HG03520 (cell line): Measurements from ENCODE around the gene ATAD3C.
"Not testable (repeated sequence)": the region's sequence is repeated elsewhere in the genome, so short reads cannot be mapped to it uniquely, and the experiment has no call there.

Experiments used
- ATAC-seq: cut with Tn5 transposase; IDR thresholded peaks from one replicate; pipeline ENCODE4 v1.9.1; 2021; ENCODE audit warnings: mild to moderate bottlenecking, moderate library complexity; ENCODE audit not compliant: unreplicated experiment

ATAD3C gene

DNA sequence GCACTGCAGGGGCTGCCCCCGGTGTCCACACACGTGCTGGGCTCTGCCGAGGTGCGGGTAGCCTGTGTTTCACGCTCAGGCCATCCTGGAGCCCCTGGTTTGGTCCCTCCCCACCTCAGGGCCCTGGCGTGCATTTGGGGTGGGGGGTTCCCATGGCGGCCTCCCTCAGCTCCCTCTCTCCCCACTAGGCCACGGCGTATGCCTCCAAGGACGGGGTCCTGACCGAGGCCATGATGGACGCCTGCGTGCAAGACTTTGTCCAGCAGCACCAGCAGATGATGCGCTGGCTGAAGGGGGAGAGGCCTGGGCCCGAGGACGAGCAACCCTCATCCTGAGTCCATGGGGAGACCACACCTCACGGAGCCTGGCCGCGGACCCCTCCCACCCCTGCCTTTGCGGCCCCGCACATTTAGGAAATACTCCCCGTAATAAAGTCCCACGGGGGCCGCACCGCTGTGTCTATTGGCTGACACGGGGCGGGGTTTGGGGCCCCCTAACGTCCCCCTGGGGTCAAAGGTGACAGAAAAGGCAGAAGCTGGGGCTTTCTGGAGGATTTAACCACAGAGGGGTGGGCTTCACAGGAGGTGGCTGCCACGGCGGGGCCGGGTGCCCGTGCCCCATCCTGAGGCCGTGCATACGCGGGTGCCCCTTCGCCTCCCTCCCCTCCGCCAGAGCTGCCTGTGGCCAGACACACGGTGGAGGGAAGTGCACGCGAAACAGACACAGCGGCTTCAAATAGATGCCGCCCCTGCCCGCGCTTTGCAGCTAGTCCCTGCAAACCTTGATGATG, 18.9 kb downstream of the ATAD3C start:
- not testable (repeated sequence) for ATAC-seq

DNA sequence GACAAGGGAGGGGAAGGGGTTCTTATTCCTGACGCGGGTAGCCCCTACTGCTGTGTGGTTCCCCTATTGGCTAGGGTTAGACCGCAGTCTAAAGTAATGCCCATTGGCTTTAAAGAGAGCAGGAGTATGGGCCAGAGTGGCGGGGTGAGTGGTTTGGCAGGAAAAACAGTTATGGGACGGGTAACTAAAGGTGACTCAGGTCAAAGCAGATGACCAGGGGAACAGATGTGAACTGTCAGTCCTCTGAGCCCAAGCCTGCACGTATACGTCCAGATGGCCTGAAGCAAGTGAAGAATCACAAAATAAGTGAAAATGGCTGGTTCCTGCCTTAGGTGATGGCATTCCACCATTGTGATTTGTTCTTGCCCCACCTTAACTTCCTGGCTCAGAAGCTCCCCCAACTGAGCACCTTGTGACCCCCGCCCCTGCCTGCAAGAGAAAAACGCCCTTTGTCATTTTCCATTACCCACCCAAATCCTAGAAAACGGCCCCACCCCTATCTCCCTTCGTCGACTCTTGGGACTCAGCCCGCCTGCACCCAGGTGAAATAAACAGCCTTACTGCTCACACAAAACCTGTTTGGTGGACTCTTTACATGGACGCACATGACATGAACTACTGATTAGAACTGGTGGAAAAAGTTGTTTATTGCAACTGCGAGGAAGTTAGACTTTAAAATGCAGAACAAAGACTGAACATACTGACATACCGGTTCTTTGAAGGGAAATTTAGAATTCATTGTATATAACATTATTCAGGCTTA, 21.3 kb downstream of the ATAD3C start:
- ATAC-seq: no peak

DNA sequence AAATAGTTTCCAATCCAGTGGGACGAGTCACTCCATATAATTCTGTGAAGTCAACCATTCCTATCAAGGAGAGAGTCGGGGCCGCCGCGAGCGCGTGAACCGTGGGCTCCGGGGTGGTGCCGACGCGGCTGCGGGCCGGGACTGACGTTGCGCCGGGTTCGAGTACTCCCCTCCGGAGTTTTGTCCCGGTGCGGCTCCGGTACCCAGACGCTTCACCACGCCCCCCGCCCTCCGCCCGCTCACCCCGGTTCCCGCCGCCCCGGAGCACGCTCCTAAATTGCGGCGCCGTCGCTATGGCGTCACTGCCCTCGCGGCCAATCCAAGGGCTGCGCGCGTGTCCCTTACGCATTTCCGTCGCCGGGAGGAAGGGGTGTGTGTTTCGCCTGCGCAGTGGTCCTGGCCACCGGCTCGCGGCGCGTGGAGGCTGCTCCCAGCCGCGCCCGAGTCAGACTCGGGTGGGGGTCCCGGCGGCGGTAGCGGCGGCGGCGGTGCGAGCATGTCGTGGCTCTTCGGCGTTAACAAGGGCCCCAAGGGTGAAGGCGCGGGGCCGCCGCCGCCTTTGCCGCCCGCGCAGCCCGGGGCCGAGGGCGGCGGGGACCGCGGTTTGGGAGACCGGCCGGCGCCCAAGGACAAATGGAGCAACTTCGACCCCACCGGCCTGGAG, 22.0 kb downstream of the ATAD3C start, which contains the start of gene ATAD3B:
TSS of gene ATAD3B (plus strand) at position 377 of the 664 bp plus-strand sequence. CDS start at position 497, 120 bp downstream.
- ATAC-seq: peak; percentile 85

- ATAC-seq: not testable (repeated sequence)
These were observed 22.8 kb downstream of the ATAD3C start for GRCh38 chr1:1472053-1472876.

DNA sequence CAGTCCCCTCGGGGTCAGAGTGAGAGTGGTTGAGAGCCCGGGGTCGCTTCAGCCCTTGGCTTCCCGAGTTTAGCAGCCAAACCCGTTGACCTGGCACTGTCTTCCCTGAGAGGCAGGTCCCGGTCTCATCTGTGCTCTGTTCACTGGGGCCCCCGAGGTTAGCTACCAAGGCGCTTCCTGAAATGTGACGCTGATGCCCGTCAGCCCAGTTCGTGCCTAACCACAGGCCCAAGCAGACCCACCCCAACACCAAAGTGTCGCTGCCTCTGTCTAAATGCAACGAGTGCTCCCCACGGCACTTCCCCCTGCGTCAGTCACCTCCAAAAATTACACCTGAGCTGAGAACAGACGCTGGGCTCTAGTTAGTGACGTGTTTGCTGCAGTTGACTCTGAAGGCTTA, 26.5 kb downstream of the ATAD3C start:
- ATAC-seq: not testable (repeated sequence)

DNA sequence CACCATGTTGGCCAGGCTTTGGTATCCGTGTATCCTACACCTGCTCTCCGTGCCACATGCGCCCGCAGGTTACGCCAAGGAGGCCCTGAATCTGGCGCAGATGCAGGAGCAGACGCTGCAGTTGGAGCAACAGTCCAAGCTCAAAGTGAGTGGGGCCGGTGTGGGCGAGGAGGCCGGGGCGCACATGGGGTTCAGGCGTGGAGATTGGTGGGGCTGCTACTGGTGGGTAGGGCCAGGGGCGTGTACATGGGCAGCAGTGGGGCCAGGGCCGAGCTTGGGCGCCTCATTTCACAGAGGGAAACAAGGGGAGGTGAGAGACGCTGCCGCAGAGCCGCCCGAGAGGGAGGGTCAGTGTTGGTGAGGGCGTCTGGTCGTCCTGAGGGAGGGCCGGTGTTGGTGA, 27.7 kb downstream of the ATAD3C start:
- ATAC-seq: no peak

DNA sequence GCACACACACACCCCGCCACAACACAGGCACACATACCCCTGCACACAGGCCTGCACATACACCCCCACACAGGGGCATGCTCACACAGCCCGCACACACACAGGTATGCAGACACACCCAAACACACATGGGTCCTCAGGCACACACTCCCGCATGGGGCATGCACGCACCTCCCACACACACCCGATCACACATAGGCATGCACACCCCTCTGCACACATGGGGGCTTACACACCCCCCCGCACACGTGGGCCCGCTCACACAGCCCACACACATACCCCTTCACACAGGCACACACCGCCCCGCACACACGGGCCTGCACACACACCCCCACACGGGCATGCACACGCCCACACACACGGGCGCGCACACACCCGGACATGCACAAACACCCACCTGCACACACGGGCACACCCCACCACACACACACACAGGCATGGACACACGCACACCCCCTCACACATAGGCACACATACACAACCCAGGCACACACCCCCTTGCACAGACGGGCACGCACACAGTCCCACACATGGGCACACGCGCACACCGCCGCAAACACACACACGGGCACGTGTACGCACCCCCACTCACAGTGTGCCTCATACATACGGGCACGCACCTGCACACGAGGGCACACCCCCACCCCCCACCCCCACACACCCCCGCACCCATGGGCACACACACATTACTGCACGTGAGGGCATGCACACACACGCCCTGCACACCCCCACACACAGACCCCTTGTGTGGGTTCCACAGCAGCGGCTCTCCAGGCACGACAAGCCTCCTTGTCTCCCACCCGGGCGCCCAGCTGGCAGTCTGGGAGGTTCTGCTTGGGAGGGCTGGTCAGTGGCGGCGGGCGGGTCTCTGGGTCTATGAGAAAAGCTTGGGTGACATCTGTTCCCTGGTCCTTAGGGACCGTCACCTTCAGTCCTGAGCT, 30.3 kb downstream of the ATAD3C start:
- ATAC-seq: no peak

DNA sequence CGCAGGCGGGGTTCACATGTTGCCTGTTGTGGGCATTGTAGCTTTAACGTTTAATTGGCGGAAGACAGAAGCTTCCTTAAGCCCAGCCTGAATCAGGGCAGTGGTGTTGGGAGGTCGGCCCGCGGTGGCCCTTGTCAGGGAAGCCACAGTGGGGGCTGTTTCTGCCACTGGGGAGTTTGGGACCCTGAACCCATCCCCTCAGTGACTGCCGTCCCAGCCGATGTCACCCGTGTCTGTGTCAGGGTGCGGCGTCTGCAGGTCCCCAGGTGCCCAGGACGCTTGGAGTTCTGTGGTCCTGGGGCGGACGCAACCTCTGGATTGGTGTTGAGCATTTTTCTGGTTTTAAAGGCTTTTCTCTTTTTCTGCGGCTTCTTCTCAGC, 31.0 kb downstream of the ATAD3C start:
- not testable (repeated sequence) for ATAC-seq

- not testable (repeated sequence) for ATAC-seq
These were observed 32.3 kb downstream of the ATAD3C start for GRCh38 chr1:1481811-1482210.

DNA sequence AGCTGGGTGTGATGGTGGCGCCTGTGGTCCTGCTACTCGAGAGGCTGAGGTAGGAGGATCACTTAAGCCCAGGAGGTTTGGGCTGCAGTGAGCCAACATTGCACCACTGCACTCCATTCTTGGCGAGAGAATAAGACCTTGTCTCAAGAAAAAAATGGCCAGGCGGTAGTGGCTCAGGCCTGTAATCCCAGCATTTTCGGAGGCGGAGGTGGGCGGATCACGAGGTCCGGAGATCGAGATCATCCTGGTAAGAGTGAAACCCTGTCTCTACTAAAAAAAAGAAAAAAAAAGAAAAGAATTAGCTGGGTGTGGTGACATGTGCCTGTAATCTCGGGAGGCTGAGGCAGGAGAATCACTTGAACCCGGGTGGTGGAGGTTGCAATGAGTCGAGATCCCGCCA, 33.4 kb downstream of the ATAD3C start:
- no peak for ATAC-seq

- no peak for ATAC-seq
These were observed 34.2 kb downstream of the ATAD3C start for GRCh38 chr1:1483714-1484113.

DNA sequence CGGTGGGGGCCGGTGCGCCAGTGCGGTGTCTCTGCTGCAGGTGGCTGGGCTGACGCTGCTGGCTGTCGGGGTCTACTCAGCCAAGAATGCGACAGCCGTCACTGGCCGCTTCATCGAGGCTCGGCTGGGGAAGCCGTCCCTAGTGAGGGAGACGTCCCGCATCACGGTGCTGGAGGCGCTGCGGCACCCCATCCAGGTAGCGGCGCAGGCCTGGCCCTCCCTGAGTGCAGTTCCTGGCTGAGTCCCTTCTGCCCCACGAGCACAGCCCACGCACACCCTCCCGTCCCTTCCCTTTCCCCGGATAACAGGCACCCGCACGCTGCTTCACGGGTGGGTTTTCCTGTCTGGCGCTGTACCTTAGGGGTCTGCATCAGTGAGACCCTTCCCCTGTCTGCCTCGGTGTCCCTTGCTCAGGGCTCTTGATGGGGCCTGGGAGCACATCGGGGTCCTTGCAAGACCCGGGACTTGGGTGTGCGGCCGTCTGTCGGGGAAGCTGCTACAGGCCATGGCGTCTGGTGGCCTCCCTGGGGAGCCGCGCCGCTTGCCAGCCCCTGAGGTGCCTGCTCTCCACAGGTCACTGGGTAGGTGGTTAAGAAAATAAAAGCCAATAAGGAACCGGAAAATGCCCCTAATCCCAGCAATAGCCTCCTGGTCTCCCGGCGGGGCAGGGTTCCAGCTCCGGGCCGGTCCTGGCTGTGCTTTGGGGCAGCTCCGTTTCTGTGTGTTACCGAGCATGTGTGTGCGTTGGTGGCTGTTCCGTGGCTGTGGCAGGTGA, 35.7 kb downstream of the ATAD3C start:
- not testable (repeated sequence) for ATAC-seq

DNA sequence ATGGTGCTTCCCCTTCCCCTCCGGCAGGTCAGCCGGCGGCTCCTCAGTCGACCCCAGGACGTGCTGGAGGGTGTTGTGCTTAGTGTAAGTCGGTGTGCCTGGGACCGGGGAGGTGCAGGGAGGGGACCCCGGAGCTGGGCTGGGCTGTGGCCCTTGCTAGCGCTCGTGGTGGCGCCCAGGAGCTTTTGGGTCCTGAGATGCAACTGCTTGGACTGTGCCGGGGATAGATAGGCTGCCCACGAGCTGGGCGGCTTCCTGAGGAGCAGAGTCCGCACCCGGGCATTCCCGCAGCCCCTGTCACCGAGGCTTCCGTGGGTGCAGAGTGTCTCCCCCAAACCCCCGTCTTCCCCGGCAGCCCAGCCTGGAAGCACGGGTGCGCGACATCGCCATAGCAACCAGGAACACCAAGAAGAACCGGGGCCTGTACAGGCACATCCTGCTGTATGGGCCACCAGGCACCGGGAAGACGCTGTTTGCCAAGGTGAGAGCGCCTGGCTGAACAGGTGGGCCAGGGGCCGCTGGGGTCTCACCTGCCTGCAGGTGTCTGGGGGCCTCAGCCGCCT, 36.3 kb downstream of the ATAD3C start:
- ATAC-seq: not testable (repeated sequence)

GRCh38 chr1:1487701-1488100, 38.2 kb downstream of the ATAD3C start:
- ATAC-seq: no peak

- ATAC-seq: no peak
These were observed 39.7 kb downstream of the ATAD3C start for GRCh38 chr1:1489231-1489630.

- ATAC-seq: no peak
These were observed 40.4 kb downstream of the ATAD3C start for GRCh38 chr1:1489861-1490260.

DNA sequence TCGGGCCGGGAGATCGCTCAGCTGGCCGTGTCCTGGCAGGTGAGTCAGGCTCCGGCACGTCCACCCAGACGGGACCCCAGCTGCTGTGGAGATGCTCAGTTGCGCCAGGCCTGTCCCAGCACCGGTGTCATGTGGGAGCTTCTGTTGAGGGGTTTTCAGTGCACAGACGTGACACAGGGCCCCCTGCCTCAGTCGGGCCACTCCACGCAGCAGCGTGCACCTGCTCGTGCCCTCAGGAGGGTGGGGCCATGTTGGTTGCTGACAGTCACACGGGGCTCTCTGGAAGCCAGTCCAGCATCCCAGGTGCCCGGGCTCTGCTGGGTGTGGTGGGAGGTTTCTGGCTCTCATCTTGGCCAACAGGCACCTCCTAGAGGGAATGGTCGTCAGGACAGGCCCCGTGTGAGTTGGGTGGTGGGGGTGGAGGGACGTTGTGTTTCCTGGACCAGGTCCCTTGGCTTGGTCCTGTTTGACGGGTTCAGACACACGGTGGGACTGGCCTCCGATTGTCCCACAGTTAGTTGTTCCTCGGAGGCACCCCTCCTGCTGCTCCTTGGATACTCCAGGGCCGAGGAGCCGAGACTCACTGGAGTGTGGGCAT, 41.2 kb downstream of the ATAD3C start:
- ATAC-seq: no peak

- no peak for ATAC-seq
These were observed 42.1 kb downstream of the ATAD3C start for GRCh38 chr1:1491601-1492000.
